A549 (cell line): ENCODE data around the gene DPRX. TPM values are rescaled to one million over a fixed set of nuclear protein-coding genes. Genes with fewer than 3 reads are reported as not detected.

Experiments used
- ATAC-seq, 2 experiments: fragments of 200-7000 bp in 1 of 2; fragments of >200 bp in 1 of 2; cut with Nextera tagmentation in 1 of 2; cut with Tn5 transposase in 1 of 2; 3 replicates each; pipeline versions ENCODE4 v1.8.0 to v1.9.1; 2018 to 2020; ENCODE audit warnings: mild to moderate bottlenecking in 1 of 2, moderate library complexity in 1 of 2
- CTCF ChIA-PET: fragments of 300-600 bp; sonication (Branson Sonifier 250); formaldehyde crosslinking; extraction: SDS; loops from one replicate; lab custom pipeline; 2021; ENCODE audit warnings: antibody characterized with exemption, inconsistent platforms; lab: Yijun Ruan, JAX
- POLR2A ChIA-PET: fragments of 350-600 bp; formaldehyde crosslinking; extraction: SDS; loops from one replicate; lab custom pipeline; 2021; ENCODE audit warnings: antibody characterized with exemption, inconsistent platforms; lab: Yijun Ruan, JAX
- DNase-seq, 2 experiments: peaks; one replicate each; pipeline versions ENCODE4 v3.0.0 to v3.0.0-alpha.2; 2011 to 2016; ENCODE audit warnings: low read depth in 1 of 2, low spot score in 1 of 2
- FAIRE-seq: peaks from 2 replicates; lab custom pipeline; 2011; peaks lifted over from hg19 to GRCh38; lab: Jason Lieb, UNC
- H3K27ac ChIP-seq, 2 experiments: fragments of >200 bp; sonication (Bioruptor Twin); formaldehyde crosslinking; 3 replicates each; pipeline ENCODE4 v1.5.1; 2016 to 2017
- H3K4me1 ChIP-seq: fragments of >200 bp; sonication (Bioruptor Twin); formaldehyde crosslinking; 3 replicates; pipeline ENCODE4 v1.6.1; 2016
- H3K4me2 ChIP-seq: fragments of >200 bp; sonication (Bioruptor Twin); formaldehyde crosslinking; 3 replicates; pipeline ENCODE4 v1.6.1; 2016
- H3K4me3 ChIP-seq: fragments of >200 bp; sonication (Bioruptor Twin); formaldehyde crosslinking; 3 replicates; pipeline ENCODE4 v1.5.1; 2016
- H3K9me3 ChIP-seq: fragments of >200 bp; sonication (Bioruptor Twin); formaldehyde crosslinking; 3 replicates; pipeline ENCODE4 v1.6.1; 2016
- CBX2 ChIP-seq: fragments of 200-600 bp; sonication (generic); IDR thresholded peaks from 2 replicates; pipeline ENCODE4 v1.6.1; 2016; ENCODE audit warnings: low read depth, mild to moderate bottlenecking, borderline replicate concordance
- CEBPB ChIP-seq, 2 experiments: fragments of >200 bp in 1 of 2; sonication (Bioruptor Twin) in 1 of 2; formaldehyde crosslinking in 1 of 2; IDR thresholded peaks; 2 replicates each; pipeline ENCODE4 v1.6.1; 2012 to 2016
- CHD2 ChIP-seq: fragments of 150-350 bp; IDR thresholded peaks from 2 replicates; pipeline ENCODE4 v1.6.1; 2014; ENCODE audit warnings: low read length; ENCODE audit not compliant: partially characterized antibody
- CHD4 ChIP-seq: fragments of 200-600 bp; sonication (generic); IDR thresholded peaks from 2 replicates; pipeline ENCODE4 v1.6.1; 2016; ENCODE audit warnings: antibody characterized with exemption, mild to moderate bottlenecking, borderline replicate concordance
- EHMT2 ChIP-seq: fragments of 200-600 bp; sonication (generic); IDR thresholded peaks from 2 replicates; pipeline ENCODE4 v1.6.1; 2016; ENCODE audit warnings: antibody characterized with exemption, low read depth, mild to moderate bottlenecking, moderate library complexity
- ESRRA ChIP-seq: fragments of 150-350 bp; IDR thresholded peaks from 2 replicates; pipeline ENCODE4 v1.6.1; 2014; ENCODE audit warnings: mild to moderate bottlenecking, low read length, borderline replicate concordance
- FOSB ChIP-seq: fragments of 250-450 bp; sonication (Bioruptor Pico); IDR thresholded peaks from 2 replicates; pipeline ENCODE4 v1.5.0; 2020; ENCODE audit warnings: mild to moderate bottlenecking, moderate library complexity
- FOSL2 ChIP-seq, 2 experiments: fragments of 450-650 bp in 1 of 2; fragments of >200 bp in 1 of 2; sonication (Bioruptor Twin) in 1 of 2; formaldehyde crosslinking; IDR thresholded peaks; 2 replicates each; pipeline versions ENCODE4 v1.5.0 to v1.6.1; 2016 to 2020; ENCODE audit warnings: mild to moderate bottlenecking in 1 of 2, moderate library complexity in 1 of 2
- GATA3 ChIP-seq: IDR thresholded peaks from 2 replicates; pipeline ENCODE4 v1.6.1; 2012; ENCODE audit warnings: borderline replicate concordance
- HDAC2 ChIP-seq: fragments of 200-600 bp; sonication (generic); IDR thresholded peaks from 2 replicates; pipeline ENCODE4 v1.6.1; 2016
- HEYL ChIP-seq: fragments of 250-450 bp; sonication (Bioruptor Pico); IDR thresholded peaks from 2 replicates; pipeline ENCODE4 v1.8.0; 2021; ENCODE audit warnings: mild to moderate bottlenecking, moderate library complexity
- HOXA7 ChIP-seq: fragments of 250-450 bp; sonication (Bioruptor Pico); IDR thresholded peaks from 2 replicates; pipeline ENCODE4 v1.5.0; 2020; ENCODE audit warnings: mild to moderate bottlenecking, moderate library complexity
- JUN ChIP-seq, 2 experiments: fragments of >200 bp; sonication (Bioruptor Twin); formaldehyde crosslinking; IDR thresholded peaks; 2 replicates in 1 of 2; 3 replicates in 1 of 2; pipeline ENCODE4 v1.6.1; 2016 to 2017
- JUNB ChIP-seq: fragments of >200 bp; sonication (Bioruptor Twin); formaldehyde crosslinking; IDR thresholded peaks from 2 replicates; pipeline ENCODE4 v1.6.1; 2016
- KDM1A ChIP-seq: fragments of 200-600 bp; sonication (generic); IDR thresholded peaks from 2 replicates; pipeline ENCODE4 v1.6.1; 2016; ENCODE audit warnings: low read depth, mild to moderate bottlenecking
- MAFK ChIP-seq: fragments of 450-650 bp; IDR thresholded peaks from 2 replicates; pipeline ENCODE4 v1.6.1; 2014; ENCODE audit not compliant: partially characterized antibody
- MAZ ChIP-seq: fragments of 150-350 bp; IDR thresholded peaks from 2 replicates; pipeline ENCODE4 v1.6.1; 2014; ENCODE audit warnings: antibody characterized with exemption, low read depth, low read length, borderline replicate concordance
- MYC ChIP-seq: IDR thresholded peaks from 2 replicates; pipeline ENCODE4 v1.6.1; 2012; ENCODE audit warnings: mild to moderate bottlenecking, inconsistent platforms, low read length, improper control_type of control experiment, borderline replicate concordance
- PHF8 ChIP-seq: fragments of 200-600 bp; sonication (generic); IDR thresholded peaks from 2 replicates; pipeline ENCODE4 v1.6.1; 2016; ENCODE audit warnings: low read depth, mild to moderate bottlenecking, antibody characterized with exemption, moderate library complexity, borderline replicate concordance
- POLR2A ChIP-seq: IDR thresholded peaks from 2 replicates; pipeline ENCODE4 v1.6.1; 2012; ENCODE audit warnings: mild to moderate bottlenecking, low read length
- POLR2AphosphoS2 ChIP-seq: conservative IDR thresholded peaks from 2 replicates; pipeline ENCODE4 v1.6.1; 2012; ENCODE audit warnings: low read length, improper control_type of control experiment, inconsistent platforms
- RAD21 ChIP-seq, 2 experiments: fragments of >200 bp in 1 of 2; sonication (Bioruptor Twin) in 1 of 2; formaldehyde crosslinking in 1 of 2; IDR thresholded peaks in 1 of 2; conservative IDR thresholded peaks in 1 of 2; 2 replicates in 1 of 2; 3 replicates in 1 of 2; pipeline ENCODE4 v1.6.1; 2012 to 2018; ENCODE audit warnings: inconsistent platforms in 1 of 2
- RCOR1 ChIP-seq: fragments of 150-350 bp; IDR thresholded peaks from 2 replicates; pipeline ENCODE4 v1.6.1; 2014; ENCODE audit warnings: antibody characterized with exemption, low read length, low read depth
- TFCP2L1 ChIP-seq: fragments of 250-450 bp; sonication (Bioruptor Pico); IDR thresholded peaks from 2 replicates; pipeline ENCODE4 v1.5.0; 2021; ENCODE audit warnings: mild to moderate bottlenecking
- ZC3H11A ChIP-seq: fragments of 450-650 bp; IDR thresholded peaks from 2 replicates; pipeline ENCODE4 v1.6.1; 2014; ENCODE audit warnings: antibody characterized with exemption, mild to moderate bottlenecking
- ZFP36 ChIP-seq: fragments of 450-650 bp; IDR thresholded peaks from 2 replicates; pipeline ENCODE4 v1.6.1; 2014; ENCODE audit warnings: borderline replicate concordance; ENCODE audit not compliant: partially characterized antibody
- ZNF302 ChIP-seq: fragments of 250-450 bp; sonication (Bioruptor Pico); IDR thresholded peaks from 2 replicates; pipeline ENCODE4 v1.9.0; 2021; ENCODE audit warnings: inconsistent platforms, mild to moderate bottlenecking, moderate library complexity
- WGBS: methylation state at CpG from one replicate; pipeline ENCODE4 v1.1.6; 2017; ENCODE audit errors: missing lambda C conversion rate; 5-methylcytosine and 5-hydroxymethylcytosine counted together
- polyA plus RNA-seq, 4 experiments: library from polyadenylated mRNA; depleted of rRNA in 3 of 4; stranded (reverse); fragments of >200 nt; fragmentation: RNase III in 1 of 4; extraction: RNeasy Plus Mini Kit Qiagen cat#74134 plus additional on column Dnase treatment in 1 of 4; gene quantifications; 2 replicates in 3 of 4; 3 replicates in 1 of 4; pipeline ENCODE4 v1.2.3, GENCODE V29; 2011 to 2017
- TF ChIP-seq, protein P1 (sequence below): fragments of 150-350 bp; IDR thresholded peaks from 2 replicates; pipeline ENCODE4 v1.6.1; 2014; ENCODE audit warnings: low read depth, mild to moderate bottlenecking, low read length
- TF ChIP-seq, protein P2 (sequence below): IDR thresholded peaks from 2 replicates; pipeline ENCODE4 v1.6.1; 2012
- TF ChIP-seq, protein P3 (sequence below): fragments of 250-450 bp; sonication (Bioruptor Pico); IDR thresholded peaks from 2 replicates; pipeline ENCODE4 v1.5.0; 2021; ENCODE audit warnings: mild to moderate bottlenecking, moderate library complexity, borderline replicate concordance
- TF ChIP-seq, protein P4 (sequence below): fragments of >200 bp; sonication (Bioruptor Twin); formaldehyde crosslinking; IDR thresholded peaks from 3 replicates; pipeline ENCODE4 v1.5.1; 2016

The DPRX gene
- polyA plus RNA-seq, 2 of the 4 experiments (the other 2 are of a cell fraction) = not detected

DNA sequence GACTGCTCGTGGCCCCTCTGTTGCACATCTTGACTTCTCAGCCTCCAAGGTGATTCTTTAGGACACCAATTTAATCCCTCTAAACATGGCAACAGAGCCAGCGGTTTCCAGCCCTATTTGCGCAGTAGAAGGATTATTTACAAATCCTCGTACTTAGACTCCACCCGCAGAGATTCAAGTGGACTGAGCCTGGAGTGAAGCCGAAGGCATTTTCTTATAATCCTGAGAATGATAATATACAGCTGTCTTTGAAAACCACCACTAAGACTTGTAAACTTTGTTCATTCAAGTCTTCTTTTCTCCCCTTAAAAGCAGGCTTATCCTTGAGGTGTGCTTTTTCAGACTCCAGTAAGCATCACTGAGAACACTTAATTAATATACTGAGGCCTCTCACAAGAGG lies 4.8 kb upstream of the DPRX start:
- Histone ChIP-seq H3K27ac (no peak overlapping the region), H3K4me2 (no peak overlapping the region), H3K9me3 (peaks cover 61% of the 10 kb centered on the region), H3K4me3 (no peak overlapping the region), H3K4me1 (no peaks in the 10 kb centered on the region)
- no peak for FAIRE-seq
- ChIA-PET POLR2A (no interaction called here), CTCF (no interaction called here)
- no peak for ATAC-seq
- WGBS = 23% methylated on average over 6 of the region's 6 CpGs
- no peak for DNase-seq
- TF ChIP-seq, protein P1, sequence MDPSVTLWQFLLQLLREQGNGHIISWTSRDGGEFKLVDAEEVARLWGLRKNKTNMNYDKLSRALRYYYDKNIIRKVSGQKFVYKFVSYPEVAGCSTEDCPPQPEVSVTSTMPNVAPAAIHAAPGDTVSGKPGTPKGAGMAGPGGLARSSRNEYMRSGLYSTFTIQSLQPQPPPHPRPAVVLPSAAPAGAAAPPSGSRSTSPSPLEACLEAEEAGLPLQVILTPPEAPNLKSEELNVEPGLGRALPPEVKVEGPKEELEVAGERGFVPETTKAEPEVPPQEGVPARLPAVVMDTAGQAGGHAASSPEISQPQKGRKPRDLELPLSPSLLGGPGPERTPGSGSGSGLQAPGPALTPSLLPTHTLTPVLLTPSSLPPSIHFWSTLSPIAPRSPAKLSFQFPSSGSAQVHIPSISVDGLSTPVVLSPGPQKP = no peak
- TF ChIP-seq ZNF302 (CRISPR knock-in tag) (no peak), HDAC2 (no peak), RCOR1 (no peak), TFCP2L1 (no peak), MAZ (no peak), FOSL2 (IDR thresholded peaks at IDR 0.05) (no peak), FOSL2 (CRISPR knock-in tag; IDR thresholded peaks at IDR 0.05) (no peak), ESRRA (no peak), JUNB (no peak)
- TF ChIP-seq, protein P2, sequence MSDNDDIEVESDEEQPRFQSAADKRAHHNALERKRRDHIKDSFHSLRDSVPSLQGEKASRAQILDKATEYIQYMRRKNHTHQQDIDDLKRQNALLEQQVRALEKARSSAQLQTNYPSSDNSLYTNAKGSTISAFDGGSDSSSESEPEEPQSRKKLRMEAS = no peak
- TF ChIP-seq, protein P3, sequence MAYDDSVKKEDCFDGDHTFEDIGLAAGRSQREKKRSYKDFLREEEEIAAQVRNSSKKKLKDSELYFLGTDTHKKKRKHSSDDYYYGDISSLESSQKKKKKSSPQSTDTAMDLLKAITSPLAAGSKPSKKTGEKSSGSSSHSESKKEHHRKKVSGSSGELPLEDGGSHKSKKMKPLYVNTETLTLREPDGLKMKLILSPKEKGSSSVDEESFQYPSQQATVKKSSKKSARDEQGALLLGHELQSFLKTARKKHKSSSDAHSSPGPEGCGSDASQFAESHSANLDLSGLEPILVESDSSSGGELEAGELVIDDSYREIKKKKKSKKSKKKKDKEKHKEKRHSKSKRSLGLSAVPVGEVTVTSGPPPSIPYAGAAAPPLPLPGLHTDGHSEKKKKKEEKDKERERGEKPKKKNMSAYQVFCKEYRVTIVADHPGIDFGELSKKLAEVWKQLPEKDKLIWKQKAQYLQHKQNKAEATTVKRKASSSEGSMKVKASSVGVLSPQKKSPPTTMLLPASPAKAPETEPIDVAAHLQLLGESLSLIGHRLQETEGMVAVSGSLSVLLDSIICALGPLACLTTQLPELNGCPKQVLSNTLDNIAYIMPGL (CRISPR knock-in tag) = no peak

DNA sequence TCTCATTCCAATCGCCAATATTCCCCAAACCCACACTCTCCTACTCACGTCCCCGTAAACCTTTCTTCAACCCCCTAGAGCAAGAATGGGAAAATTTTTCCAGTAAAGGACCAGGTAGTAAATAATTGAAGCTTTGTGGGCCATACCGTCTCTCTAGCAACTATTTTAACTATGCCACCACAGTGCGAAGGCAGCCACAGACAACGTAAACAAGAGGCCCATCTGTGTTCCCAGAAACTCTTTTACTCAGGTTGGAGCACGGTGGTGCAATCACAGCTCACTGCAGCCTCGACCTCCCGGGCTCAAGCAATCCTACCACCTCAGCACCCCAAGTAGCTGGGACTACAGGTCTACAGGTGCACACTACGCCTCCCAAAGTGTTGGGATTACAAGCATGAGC lies 3.0 kb downstream of the DPRX start:
- no peak for ATAC-seq
- 19% methylated on average over 10 of the region's 10 CpGs for WGBS
- no peak for TF ChIP-seq MAZ
- no peak for TF ChIP-seq CHD4
- TF ChIP-seq HOXA7 (CRISPR knock-in tag) = no peak
- TF ChIP-seq GATA3 = no peak
- TF ChIP-seq ZC3H11A = no peak
- TF ChIP-seq HEYL (CRISPR knock-in tag) = no peak
- no peak for TF ChIP-seq KDM1A
- TF ChIP-seq FOSB = no peak
- no peak for TF ChIP-seq HDAC2
- no peak for TF ChIP-seq RAD21 (conservative IDR thresholded peaks at IDR 0.05 in 1 of 2, IDR thresholded peaks at IDR 0.05 in 1 of 2)
- no peak for TF ChIP-seq CHD2
- TF ChIP-seq, protein P4, sequence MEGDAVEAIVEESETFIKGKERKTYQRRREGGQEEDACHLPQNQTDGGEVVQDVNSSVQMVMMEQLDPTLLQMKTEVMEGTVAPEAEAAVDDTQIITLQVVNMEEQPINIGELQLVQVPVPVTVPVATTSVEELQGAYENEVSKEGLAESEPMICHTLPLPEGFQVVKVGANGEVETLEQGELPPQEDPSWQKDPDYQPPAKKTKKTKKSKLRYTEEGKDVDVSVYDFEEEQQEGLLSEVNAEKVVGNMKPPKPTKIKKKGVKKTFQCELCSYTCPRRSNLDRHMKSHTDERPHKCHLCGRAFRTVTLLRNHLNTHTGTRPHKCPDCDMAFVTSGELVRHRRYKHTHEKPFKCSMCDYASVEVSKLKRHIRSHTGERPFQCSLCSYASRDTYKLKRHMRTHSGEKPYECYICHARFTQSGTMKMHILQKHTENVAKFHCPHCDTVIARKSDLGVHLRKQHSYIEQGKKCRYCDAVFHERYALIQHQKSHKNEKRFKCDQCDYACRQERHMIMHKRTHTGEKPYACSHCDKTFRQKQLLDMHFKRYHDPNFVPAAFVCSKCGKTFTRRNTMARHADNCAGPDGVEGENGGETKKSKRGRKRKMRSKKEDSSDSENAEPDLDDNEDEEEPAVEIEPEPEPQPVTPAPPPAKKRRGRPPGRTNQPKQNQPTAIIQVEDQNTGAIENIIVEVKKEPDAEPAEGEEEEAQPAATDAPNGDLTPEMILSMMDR = no peak
- CTCF ChIA-PET = no interaction called here
- DNase-seq = no peak
- POLR2A ChIA-PET = no interaction called here
- H3K4me2 ChIP-seq = no peak overlapping the region
- no peak for FAIRE-seq
- H3K4me3 ChIP-seq = no peak overlapping the region
- H3K27ac ChIP-seq = no peak overlapping the region
- H3K9me3 ChIP-seq = peaks cover 58% of the 10 kb centered on the region
- H3K4me1 ChIP-seq = no peaks in the 10 kb centered on the region

DNA sequence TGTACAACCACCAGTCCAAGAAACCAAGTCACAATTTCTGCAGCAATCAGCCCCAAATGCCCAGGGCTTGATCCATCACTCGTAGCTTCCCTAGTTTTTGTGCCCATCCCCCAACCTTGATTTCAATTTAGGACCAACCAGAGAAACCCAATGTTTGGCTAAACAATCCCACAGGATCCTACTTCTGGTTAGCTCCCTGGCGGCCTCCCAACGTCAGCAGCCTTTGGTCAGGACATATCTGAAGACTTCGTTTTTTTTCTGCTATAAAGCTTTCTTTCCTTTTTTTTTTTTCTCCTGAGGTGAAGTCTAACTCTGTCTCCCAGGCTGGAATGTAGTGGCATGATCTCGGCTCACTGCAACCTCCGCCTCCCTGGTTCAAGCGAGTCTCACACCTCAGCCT lies 7.7 kb downstream of the DPRX start:
- POLR2A ChIA-PET = no interaction called here
- H3K4me1 ChIP-seq = no peaks in the 10 kb centered on the region
- ATAC-seq (no peak), DNase-seq (no peak), FAIRE-seq (no peak)
- CTCF ChIA-PET = no interaction called here
- H3K9me3 ChIP-seq = peaks cover 55% of the 10 kb centered on the region
- no peak overlapping the region for H3K4me2 ChIP-seq
- no peak for TF ChIP-seq HOXA7 (CRISPR knock-in tag)
- no peak for TF ChIP-seq MAFK
- no peak for TF ChIP-seq CBX2
- no peak for TF ChIP-seq TFCP2L1
- no peak for TF ChIP-seq JUNB
- no peak for TF ChIP-seq CHD4
- TF ChIP-seq HEYL (CRISPR knock-in tag) = no peak
- TF ChIP-seq MYC = no peak
- no peak for TF ChIP-seq CEBPB (IDR thresholded peaks at IDR 0.05)
- no peak for TF ChIP-seq POLR2AphosphoS2
- TF ChIP-seq CHD2 = no peak
- TF ChIP-seq, protein P2 = no peak
- no peak for TF ChIP-seq EHMT2
- TF ChIP-seq POLR2A = no peak
- no peak for TF ChIP-seq RAD21 (conservative IDR thresholded peaks at IDR 0.05 in 1 of 2, IDR thresholded peaks at IDR 0.05 in 1 of 2)
- no peak for TF ChIP-seq ZFP36
- no peak for TF ChIP-seq PHF8
- no peak for TF ChIP-seq JUN (IDR thresholded peaks at IDR 0.05)
- H3K27ac ChIP-seq = no peak overlapping the region
- 21% methylated on average over 7 of the region's 7 CpGs for WGBS
- no peak overlapping the region for H3K4me3 ChIP-seq
